T-cell (primary cell): ENCODE measurements around the gene DIS3L2. TPM values are rescaled to one million over a fixed set of nuclear protein-coding genes. Genes with fewer than 3 reads are reported as not detected.

ENCODE experiments used
- ATAC-seq, 4 experiments: fragments of 200-7000 bp in 3 of 4; fragments of 150-1000 bp in 1 of 4; cut with Tn5 transposase; replicated peaks in 1 of 4; 1 replicate in 3 of 4; 2 replicates in 1 of 4; pipeline ENCODE4 v1.10.0; 2021; ENCODE audit warnings: moderate library complexity in 3 of 4, mild to moderate bottlenecking in 2 of 4, moderate number of reproducible peaks in 1 of 4
- CTCF ChIA-PET, 2 donors: fragments of 300-600 bp; sonication (Branson Sonifier 250); formaldehyde crosslinking; loops; one replicate each; lab custom pipeline; 2022; ENCODE audit warnings: antibody characterized with exemption in 2 of 2; lab: Charles Lee
- POLR2A ChIA-PET, 2 donors: fragments of 300-600 bp; sonication (Branson Sonifier 250); formaldehyde crosslinking; loops; one replicate each; lab custom pipeline; 2022; ENCODE audit warnings: antibody characterized with exemption in 2 of 2; lab: Charles Lee
- DNase-seq, 35 experiments: peaks; one replicate each; pipeline versions ENCODE4 v3.0.0 to v3.0.0-alpha.2; 2013 to 2023
- H3K27ac ChIP-seq: one replicate; pipeline ENCODE4 v1.5.1; 2013; ENCODE audit warnings: low read length
- H3K27me3 ChIP-seq, 2 experiments: replicated peaks in 1 of 2; 1 replicate in 1 of 2; 2 replicates in 1 of 2; pipeline versions ENCODE4 v1.6.1 to v1.7.0; 2013; ENCODE audit warnings: low read length in 1 of 2, mixed read lengths in 1 of 2; ENCODE audit not compliant: control insufficient read depth in 2 of 2, insufficient read depth in 2 of 2; ENCODE audit errors: extremely low read depth in 1 of 2
- H3K36me3 ChIP-seq, 2 donors: 1 replicate in 1 of 2; 2 replicates in 1 of 2; pipeline versions ENCODE4 v1.6.1 to v1.7.0; 2013; ENCODE audit warnings: low read length in 1 of 2; ENCODE audit not compliant: control insufficient read depth in 2 of 2, insufficient read depth in 1 of 2; ENCODE audit errors: extremely low read depth in 1 of 2
- H3K4me1 ChIP-seq, 2 experiments: 1 replicate in 1 of 2; 2 replicates in 1 of 2; pipeline versions ENCODE4 v1.6.1 to v1.7.0; 2013; ENCODE audit warnings: low read length in 2 of 2, mixed read lengths in 1 of 2; ENCODE audit not compliant: insufficient read depth in 2 of 2, control insufficient read depth in 1 of 2; ENCODE audit errors: extremely low read depth in 1 of 2
- H3K4me3 ChIP-seq, 2 donors: 1 replicate in 1 of 2; 2 replicates in 1 of 2; pipeline versions ENCODE4 v1.5.1 to v1.7.0; 2013; ENCODE audit warnings: mild to moderate bottlenecking in 2 of 2, low read length in 1 of 2, moderate library complexity in 1 of 2; ENCODE audit not compliant: control insufficient read depth in 1 of 2; ENCODE audit errors: extremely low read depth in 1 of 2
- H3K9me3 ChIP-seq: 2 replicates; pipeline ENCODE4 v1.7.0; 2013
- H3K27ac Mint-ChIP-seq, 2 donors: one replicate each; pipeline ENCODE4 v1.8.0; 2020 to 2021; ENCODE audit warnings: mild to moderate bottlenecking in 2 of 2, mixed read lengths in 2 of 2
- H3K27me3 Mint-ChIP-seq, 2 donors: one replicate each; pipeline ENCODE4 v1.8.0; 2021 to 2022; ENCODE audit warnings: mixed read lengths in 2 of 2
- H3K36me3 Mint-ChIP-seq: one replicate; pipeline ENCODE4 v1.8.0; 2021; ENCODE audit warnings: mixed read lengths
- H3K4me1 Mint-ChIP-seq, 3 donors: one replicate each; pipeline ENCODE4 v1.8.0; 2020 to 2022; ENCODE audit warnings: mixed read lengths in 3 of 3, mild to moderate bottlenecking in 1 of 3
- H3K4me3 Mint-ChIP-seq, 3 donors: one replicate each; pipeline ENCODE4 v1.8.0; 2020 to 2022; ENCODE audit warnings: mild to moderate bottlenecking in 3 of 3, mixed read lengths in 3 of 3, moderate library complexity in 3 of 3
- H3K9me3 Mint-ChIP-seq, 3 donors: one replicate each; pipeline ENCODE4 v1.8.0; 2020 to 2022; ENCODE audit warnings: mixed read lengths in 3 of 3
- WGBS: methylation state at CpG from one replicate; pipeline ENCODE4 v1.1.5; 2013; ENCODE audit warnings: missing lambda C conversion rate; ENCODE audit not compliant: insufficient coverage; 5-methylcytosine and 5-hydroxymethylcytosine counted together
- total RNA-seq, 35 experiments: library from RNA in 6 of 35; stranded (reverse) in 6 of 35; fragments of 120-200 nt in 1 of 35; gene quantifications; one replicate each; pipeline versions ENCODE4 v1.2.1 to v1.2.4 and lab custom pipeline; 2013 to 2026

Gene DIS3L2
- total RNA-seq, 5 donors from 2014 or later (not counting 1 experiment from before 2014, with no cell fraction given) = 55.0 to 70.9 (median 61.4) TPM

- Histone ChIP-seq H3K9me3 (no peaks in the 10 kb centered on the region), H3K36me3 (no peaks in the 10 kb centered on the region), H3K27me3 (no peaks in the 10 kb centered on the region), H3K4me1 (no peaks in the 10 kb centered on the region), H3K27ac (no peak overlapping the region), H3K4me3 (no peak overlapping the region)
- Mint-ChIP-seq H3K4me1 (peaks cover 20 to 24% (median 22%) of the 10 kb centered on the region in 3 donors), H3K27ac (no peak overlapping the region), H3K4me3 (no peak overlapping the region), H3K27me3 (no peaks in the 10 kb centered on the region), H3K9me3 (no peaks in the 10 kb centered on the region), H3K36me3 (peaks cover 33% of the 10 kb centered on the region)
- WGBS = no CpG with 5 or more reads among the region's 2 CpGs
- ATAC-seq (no peak), DNase-seq (no peak)
- CTCF ChIA-PET = no interaction called here
- POLR2A ChIA-PET = no interaction called here
Measured at GRCh38 chr2:231977430-231977829, 15.9 kb downstream of the DIS3L2 start.

DNA sequence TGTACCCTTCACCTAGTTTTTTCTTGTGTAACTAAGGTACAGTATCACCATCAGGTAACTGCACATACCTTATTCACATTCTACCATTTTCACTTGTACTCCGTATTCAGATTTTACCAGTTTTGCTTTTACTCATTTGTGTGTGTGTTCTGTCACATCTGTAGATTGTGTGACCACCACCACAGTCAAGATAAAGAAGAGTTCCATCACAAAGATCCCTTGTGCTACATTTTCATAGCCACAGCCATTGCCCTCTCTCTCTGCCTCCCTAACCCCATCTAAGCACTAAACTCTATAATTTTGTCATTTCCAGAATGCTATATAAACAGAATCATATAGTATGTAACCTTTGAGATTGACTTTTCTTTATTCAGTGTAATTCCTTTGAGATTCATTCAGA lies 23.5 kb downstream of the DIS3L2 start:
- H3K27ac Mint-ChIP-seq = no peak overlapping the region
- ChIA-PET CTCF (no interaction called here), POLR2A (no interaction called here)
- peaks cover 22% of the 10 kb centered on the region for H3K36me3 Mint-ChIP-seq
- H3K4me3 ChIP-seq = no peak overlapping the region
- H3K9me3 ChIP-seq = no peaks in the 10 kb centered on the region
- DNase-seq (no peak), ATAC-seq (no peak)
- no peaks in the 10 kb centered on the region for H3K36me3 ChIP-seq
- no peak overlapping the region for H3K4me3 Mint-ChIP-seq
- H3K4me1 Mint-ChIP-seq = peaks cover 41 to 43% (median 42%) of the 10 kb centered on the region in 3 donors
- no peaks in the 10 kb centered on the region for H3K27me3 Mint-ChIP-seq
- H3K9me3 Mint-ChIP-seq = no peaks in the 10 kb centered on the region
- no peak overlapping the region for H3K27ac ChIP-seq
- H3K4me1 ChIP-seq = no peaks in the 10 kb centered on the region
- WGBS = no CpG with 5 or more reads among the region's 1 CpG
- no peaks in the 10 kb centered on the region for H3K27me3 ChIP-seq

- ChIA-PET POLR2A (no interaction called here), CTCF (no interaction called here)
- H3K4me3 ChIP-seq = no peak overlapping the region
- H3K27me3 ChIP-seq = no peaks in the 10 kb centered on the region
- Mint-ChIP-seq H3K27me3 (no peaks in the 10 kb centered on the region), H3K9me3 (no peaks in the 10 kb centered on the region), H3K4me1 (peaks cover 40 to 48% (median 44%) of the 10 kb centered on the region in 3 donors), H3K36me3 (peaks cover 20% of the 10 kb centered on the region), H3K27ac (no peak overlapping the region), H3K4me3 (no peak overlapping the region)
- ATAC-seq = no peak
- no peaks in the 10 kb centered on the region for H3K9me3 ChIP-seq
- 97% methylated on average over 7 of the region's 8 CpGs for WGBS
- H3K36me3 ChIP-seq = no peaks in the 10 kb centered on the region
- DNase-seq = no peak
- H3K27ac ChIP-seq = no peak overlapping the region
- no peaks in the 10 kb centered on the region for H3K4me1 ChIP-seq
Measured at GRCh38 chr2:231985823-231986261, 24.3 kb downstream of the DIS3L2 start.

- no peak overlapping the region for H3K4me3 ChIP-seq
- H3K27ac Mint-ChIP-seq = no peak overlapping the region
- no peaks in the 10 kb centered on the region for H3K27me3 Mint-ChIP-seq
- H3K9me3 Mint-ChIP-seq = no peaks in the 10 kb centered on the region
- H3K9me3 ChIP-seq = no peaks in the 10 kb centered on the region
- peaks cover 44 to 55% (median 45%) of the 10 kb centered on the region in 3 donors for H3K4me1 Mint-ChIP-seq
- H3K4me1 ChIP-seq = no peaks in the 10 kb centered on the region
- no peaks in the 10 kb centered on the region for H3K36me3 ChIP-seq
- ChIA-PET POLR2A (interaction anchor here (0.5 to 0.7 kb wide), 2 partner anchors 25 to 782 kb away, joined by 4 read pairs; no protein-coding TSS in a partner anchor), CTCF (no interaction called here)
- H3K36me3 Mint-ChIP-seq = peaks cover 25% of the 10 kb centered on the region
- ATAC-seq = no peak
- H3K4me3 Mint-ChIP-seq = no peak overlapping the region
- no peak overlapping the region for H3K27ac ChIP-seq
- no peak for DNase-seq
- WGBS = 100% methylated on average over 3 of the region's 5 CpGs
- no peaks in the 10 kb centered on the region for H3K27me3 ChIP-seq
Measured at GRCh38 chr2:231987124-231987727, 25.7 kb downstream of the DIS3L2 start.

DNA sequence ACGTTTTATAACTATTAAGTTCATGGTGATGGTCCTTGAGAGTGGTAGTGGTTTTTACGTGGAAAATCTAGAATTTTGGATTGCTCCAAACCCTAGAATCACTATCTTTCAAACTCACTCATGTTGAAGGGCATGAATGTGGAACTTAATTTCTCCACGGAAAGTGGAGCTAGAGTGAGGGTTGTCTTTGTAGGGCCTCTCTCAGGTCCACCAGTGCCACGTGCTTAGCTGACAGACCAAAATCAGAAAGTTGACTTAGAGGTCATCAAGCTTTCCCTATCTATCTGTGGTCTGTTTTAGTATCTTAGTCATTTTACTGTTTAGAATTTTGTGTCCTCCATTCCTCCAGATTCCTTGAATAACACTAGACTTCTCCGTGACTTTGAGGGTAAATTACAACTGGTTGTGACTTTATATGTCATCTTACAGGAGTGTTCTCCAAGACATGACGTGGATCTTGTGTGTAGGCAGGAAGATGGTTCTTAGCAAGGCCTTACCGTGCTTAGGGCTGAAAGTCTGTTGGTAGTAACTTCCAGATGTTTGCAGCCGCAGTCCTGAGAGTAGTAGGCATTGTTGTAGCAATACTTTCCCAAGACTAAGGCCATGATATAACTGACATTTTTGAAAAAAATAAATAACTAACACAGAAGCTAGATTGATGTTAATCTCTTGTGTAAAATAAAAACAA lies 26.8 kb downstream of the DIS3L2 start:
- no peaks in the 10 kb centered on the region for H3K27me3 Mint-ChIP-seq
- Histone ChIP-seq H3K36me3 (no peaks in the 10 kb centered on the region), H3K9me3 (no peaks in the 10 kb centered on the region), H3K4me1 (no peaks in the 10 kb centered on the region), H3K27ac (no peak overlapping the region), H3K27me3 (no peaks in the 10 kb centered on the region), H3K4me3 (no peak overlapping the region)
- WGBS = 100% methylated on average over 1 of the region's 8 CpGs
- H3K4me1 Mint-ChIP-seq = peaks cover 51 to 59% (median 54%) of the 10 kb centered on the region in 3 donors
- no peak overlapping the region for H3K27ac Mint-ChIP-seq
- no peak overlapping the region for H3K4me3 Mint-ChIP-seq
- ChIA-PET POLR2A (no interaction called here), CTCF (no interaction called here)
- no peaks in the 10 kb centered on the region for H3K9me3 Mint-ChIP-seq
- ATAC-seq (no peak), DNase-seq (no peak)
- H3K36me3 Mint-ChIP-seq = peaks cover 29% of the 10 kb centered on the region

DNA sequence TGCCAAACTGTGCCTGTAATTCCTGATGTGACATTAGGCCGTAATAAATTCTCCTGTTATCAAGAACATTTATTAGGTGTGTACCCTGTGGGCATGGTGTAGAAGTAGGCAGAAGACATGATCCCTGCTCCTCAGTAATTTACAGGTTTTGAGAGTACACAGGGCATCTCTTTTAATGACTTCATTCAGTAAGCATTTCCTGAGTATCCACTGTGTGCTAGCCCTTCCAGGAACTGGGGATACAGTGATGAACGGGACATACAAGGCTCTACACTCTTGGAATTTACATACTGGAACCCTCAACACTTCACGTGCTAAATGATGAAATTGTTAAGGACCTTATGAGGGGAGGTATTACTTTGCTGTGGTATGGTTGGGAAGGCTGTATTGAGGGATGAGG lies 30.2 kb downstream of the DIS3L2 start:
- Mint-ChIP-seq H3K36me3 (peaks cover 13% of the 10 kb centered on the region), H3K4me1 (peaks cover 62 to 73% (median 65%) of the 10 kb centered on the region in 3 donors), H3K9me3 (no peaks in the 10 kb centered on the region), H3K27ac (no peak overlapping the region), H3K4me3 (no peak overlapping the region), H3K27me3 (no peaks in the 10 kb centered on the region)
- no peak overlapping the region for H3K27ac ChIP-seq
- no peaks in the 10 kb centered on the region for H3K36me3 ChIP-seq
- ChIA-PET POLR2A (no interaction called here), CTCF (no interaction called here)
- DNase-seq (no peak), ATAC-seq (no peak)
- no peaks in the 10 kb centered on the region for H3K4me1 ChIP-seq
- H3K9me3 ChIP-seq = no peaks in the 10 kb centered on the region
- H3K27me3 ChIP-seq = no peaks in the 10 kb centered on the region
- 90% methylated on average over 2 of the region's 3 CpGs for WGBS
- H3K4me3 ChIP-seq = no peak overlapping the region
